Effector memory CD4-positive, alpha-beta T cell (primary cell): ENCODE measurements around the gene RASA3.

ENCODE experiments used
- DNase-seq, 3 donors: peaks; one replicate each; pipeline ENCODE4 v3.0.0-alpha.2; 2020
- H3K27ac ChIP-seq: 2 replicates; pipeline ENCODE4 v1.7.0; 2013; ENCODE audit warnings: mild to moderate bottlenecking, low read length, moderate library complexity; ENCODE audit not compliant: insufficient read depth, poor library complexity, severe bottlenecking
- H3K27me3 ChIP-seq: replicated peaks from 2 replicates; pipeline ENCODE4 v1.7.0; 2013; ENCODE audit warnings: mild to moderate bottlenecking, low read length; ENCODE audit not compliant: insufficient read depth, control insufficient read depth, poor library complexity, severe bottlenecking
- H3K36me3 ChIP-seq: 2 replicates; pipeline ENCODE4 v1.7.0; 2013; ENCODE audit warnings: mild to moderate bottlenecking, low read length, moderate library complexity; ENCODE audit not compliant: control insufficient read depth, insufficient read depth
- H3K4me1 ChIP-seq: 2 replicates; pipeline ENCODE4 v1.7.0; 2013; ENCODE audit warnings: low read length, mild to moderate bottlenecking; ENCODE audit not compliant: control insufficient read depth, insufficient read depth, poor library complexity, severe bottlenecking
- H3K4me3 ChIP-seq: 2 replicates; pipeline ENCODE4 v1.7.0; 2013; ENCODE audit warnings: low read length, low read depth, mild to moderate bottlenecking; ENCODE audit not compliant: insufficient read depth, poor library complexity, severe bottlenecking
- H3K9me3 ChIP-seq: 2 replicates; pipeline ENCODE4 v1.7.0; 2013; ENCODE audit warnings: mild to moderate bottlenecking, low read length, moderate library complexity; ENCODE audit not compliant: control insufficient read depth

Gene RASA3

GRCh38 chr13:114027826-114028225 lies 104.6 kb downstream of the RASA3 start:
- H3K9me3 ChIP-seq = no peaks in the 10 kb centered on the region
- no peak for DNase-seq
- H3K36me3 ChIP-seq = peaks cover 82% of the 10 kb centered on the region
- no peak overlapping the region for H3K27ac ChIP-seq
- H3K4me1 ChIP-seq = no peaks in the 10 kb centered on the region
- no peaks in the 10 kb centered on the region for H3K27me3 ChIP-seq
- no peak overlapping the region for H3K4me3 ChIP-seq

GRCh38 chr13:114027046-114027715 lies 105.2 kb downstream of the RASA3 start:
- no peak for DNase-seq
- Histone ChIP-seq H3K4me1 (no peaks in the 10 kb centered on the region), H3K36me3 (peaks cover 87% of the 10 kb centered on the region), H3K9me3 (no peaks in the 10 kb centered on the region), H3K4me3 (no peak overlapping the region), H3K27me3 (no peaks in the 10 kb centered on the region), H3K27ac (no peak overlapping the region)

GRCh38 chr13:114026481-114026880 lies 105.9 kb downstream of the RASA3 start:
- H3K36me3 ChIP-seq = peaks cover 89% of the 10 kb centered on the region
- no peak overlapping the region for H3K4me3 ChIP-seq
- no peaks in the 10 kb centered on the region for H3K9me3 ChIP-seq
- H3K27me3 ChIP-seq = no peaks in the 10 kb centered on the region
- no peaks in the 10 kb centered on the region for H3K4me1 ChIP-seq
- H3K27ac ChIP-seq = no peak overlapping the region
- DNase-seq = no peak

- H3K4me3 ChIP-seq = no peak overlapping the region
- DNase-seq = no peak
- peaks cover 89% of the 10 kb centered on the region for H3K36me3 ChIP-seq
- no peak overlapping the region for H3K27ac ChIP-seq
- H3K4me1 ChIP-seq = no peaks in the 10 kb centered on the region
- no peaks in the 10 kb centered on the region for H3K27me3 ChIP-seq
- no peaks in the 10 kb centered on the region for H3K9me3 ChIP-seq
Measured at GRCh38 chr13:114025714-114026431, 106.5 kb downstream of the RASA3 start.

- peaks cover 90% of the 10 kb centered on the region for H3K36me3 ChIP-seq
- no peaks in the 10 kb centered on the region for H3K9me3 ChIP-seq
- no peak for DNase-seq
- no peak overlapping the region for H3K4me3 ChIP-seq
- no peaks in the 10 kb centered on the region for H3K27me3 ChIP-seq
- H3K27ac ChIP-seq = no peak overlapping the region
- H3K4me1 ChIP-seq = no peaks in the 10 kb centered on the region
Measured at GRCh38 chr13:114025405-114025713, 107.1 kb downstream of the RASA3 start.

- Histone ChIP-seq H3K9me3 (no peaks in the 10 kb centered on the region), H3K36me3 (peaks cover 91% of the 10 kb centered on the region), H3K27me3 (no peaks in the 10 kb centered on the region), H3K4me3 (no peak overlapping the region), H3K27ac (no peak overlapping the region), H3K4me1 (no peaks in the 10 kb centered on the region)
- DNase-seq = no peak
Measured at GRCh38 chr13:114024603-114025404, 107.6 kb downstream of the RASA3 start.

GRCh38 chr13:114023716-114024602 lies 108.5 kb downstream of the RASA3 start:
- Histone ChIP-seq H3K4me3 (no peak overlapping the region), H3K9me3 (no peaks in the 10 kb centered on the region), H3K36me3 (peaks cover 93% of the 10 kb centered on the region), H3K27me3 (no peaks in the 10 kb centered on the region), H3K4me1 (no peaks in the 10 kb centered on the region), H3K27ac (no peak overlapping the region)
- DNase-seq = no peak

GRCh38 chr13:114022876-114023275 lies 109.5 kb downstream of the RASA3 start:
- Histone ChIP-seq H3K4me3 (no peak overlapping the region), H3K27ac (no peak overlapping the region), H3K4me1 (no peaks in the 10 kb centered on the region), H3K36me3 (peaks cover 97% of the 10 kb centered on the region), H3K27me3 (no peaks in the 10 kb centered on the region), H3K9me3 (no peaks in the 10 kb centered on the region)
- DNase-seq = no peak

- Histone ChIP-seq H3K36me3 (peaks cover 97% of the 10 kb centered on the region), H3K27me3 (no peaks in the 10 kb centered on the region), H3K27ac (no peak overlapping the region), H3K4me1 (no peaks in the 10 kb centered on the region), H3K9me3 (no peaks in the 10 kb centered on the region), H3K4me3 (no peak overlapping the region)
- DNase-seq = no peak
Measured at GRCh38 chr13:114022309-114022669, 110.1 kb downstream of the RASA3 start.
